Measurements from ENCODE around the gene RPH3AL. TPM values are rescaled to one million over a fixed set of nuclear protein-coding genes. Genes with fewer than 3 reads are reported as not detected.

Gene RPH3AL
- total RNA-seq, 2 donors from 2014 or later = 11.7 to 17.8 TPM

GRCh38 chr17:296906-297690, 55.5 kb downstream of the RPH3AL start:
- Histone ChIP-seq H3K27me3 (replicated peaks; ENCODE audit: insufficient read depth) (no peaks in the 10 kb centered on the region), H3K4me1 (replicated peaks) (no peaks in the 10 kb centered on the region), H3K9me3 (no peaks in the 10 kb centered on the region), H3K4me3 (no peak overlapping the region), H3K27ac (no peak overlapping the region), H3K36me3 (no peaks in the 10 kb centered on the region)
- WGBS = 91% methylated on average over 23 of the region's 23 CpGs
- intact Hi-C loops (cut with DNase I) = no loop called here
- TF ChIP-seq POLR2A (IDR thresholded peaks at IDR 0.05) = no peak
- TF ChIP-seq CTCF (IDR thresholded peaks at IDR 0.05) = no peak
- TF ChIP-seq POLR2AphosphoS5 (IDR thresholded peaks at IDR 0.05) = no peak
- no peak for DNase-seq (ENCODE audit: low spot score)

- TF ChIP-seq POLR2AphosphoS5 (IDR thresholded peaks at IDR 0.05) (no peak), CTCF (IDR thresholded peaks at IDR 0.05) (no peak)
- Histone ChIP-seq H3K27ac (no peak overlapping the region), H3K4me1 (replicated peaks) (no peaks in the 10 kb centered on the region), H3K9me3 (no peaks in the 10 kb centered on the region), H3K27me3 (replicated peaks; ENCODE audit: insufficient read depth) (no peaks in the 10 kb centered on the region), H3K36me3 (no peaks in the 10 kb centered on the region), H3K4me3 (no peak overlapping the region)
- intact Hi-C loops (cut with DNase I) = no loop called here
- no peak for DNase-seq (ENCODE audit: low spot score)
- 67% methylated on average over 15 of the region's 15 CpGs for WGBS
These were observed 56.2 kb downstream of the RPH3AL start for GRCh38 chr17:296379-296778.

- no peaks in the 10 kb centered on the region for H3K36me3 ChIP-seq
- no peak for TF ChIP-seq CTCF (IDR thresholded peaks at IDR 0.05)
- no peak for TF ChIP-seq POLR2A (IDR thresholded peaks at IDR 0.05)
- H3K4me1 ChIP-seq (replicated peaks) = no peaks in the 10 kb centered on the region
- H3K9me3 ChIP-seq = no peaks in the 10 kb centered on the region
- no peak overlapping the region for H3K4me3 ChIP-seq
- intact Hi-C loops (cut with DNase I) = no loop called here
- H3K27ac ChIP-seq = no peak overlapping the region
- 86% methylated on average over 26 of the region's 29 CpGs for WGBS
- no peaks in the 10 kb centered on the region for H3K27me3 ChIP-seq (replicated peaks; ENCODE audit: insufficient read depth)
- no peak for DNase-seq (ENCODE audit: low spot score)
These were observed 59.9 kb downstream of the RPH3AL start for GRCh38 chr17:292531-293382.

- Histone ChIP-seq H3K27ac (no peak overlapping the region), H3K4me3 (no peak overlapping the region), H3K4me1 (replicated peaks) (no peaks in the 10 kb centered on the region), H3K36me3 (no peaks in the 10 kb centered on the region), H3K9me3 (no peaks in the 10 kb centered on the region), H3K27me3 (replicated peaks; ENCODE audit: insufficient read depth) (no peaks in the 10 kb centered on the region)
- DNase-seq (ENCODE audit: low spot score) = no peak
- no peak for TF ChIP-seq POLR2A (IDR thresholded peaks at IDR 0.05)
- no peak for TF ChIP-seq CTCF (IDR thresholded peaks at IDR 0.05)
- TF ChIP-seq POLR2AphosphoS5 (IDR thresholded peaks at IDR 0.05) = no peak
- intact Hi-C loops (cut with DNase I) = no loop called here
- 88% methylated on average over 10 of the region's 10 CpGs for WGBS
These were observed 60.6 kb downstream of the RPH3AL start for GRCh38 chr17:292016-292415.

Data from prostate gland (tissue), 2 donors.